WTC11 (cell line): ENCODE measurements around the gene DSTN. TPM values are rescaled to one million over a fixed set of nuclear protein-coding genes. Genes with fewer than 3 reads are reported as not detected.

Source experiments
- ATAC-seq: fragments of 200-7000 bp; cut with Tn5 transposase; 2 replicates; pipeline ENCODE4 v1.10.0; 2021; ENCODE audit warnings: mild to moderate bottlenecking, moderate library complexity
- CTCF ChIA-PET: fragments of 300-600 bp; sonication (Branson Sonifier 250); formaldehyde crosslinking; loops from one replicate; lab custom pipeline; 2021; ENCODE audit warnings: antibody characterized with exemption; lab: Charles Lee
- POLR2A ChIA-PET: fragments of 350-600 bp; sonication (Branson Sonifier 250); formaldehyde crosslinking; loops from one replicate; lab custom pipeline; 2021; ENCODE audit warnings: antibody characterized with exemption; lab: Charles Lee
- DNase-seq: peaks from one replicate; pipeline ENCODE4 v3.0.0; 2021; ENCODE audit warnings: low spot score
- H3K27ac Mint-ChIP-seq: 2 replicates; pipeline ENCODE4 v1.8.0; 2021; ENCODE audit warnings: mixed read lengths
- H3K27me3 Mint-ChIP-seq: 2 replicates; pipeline ENCODE4 v1.8.0; 2021; ENCODE audit warnings: low read depth, mild to moderate bottlenecking, moderate library complexity, mixed read lengths
- H3K36me3 Mint-ChIP-seq: 2 replicates; pipeline ENCODE4 v1.8.0; 2021; ENCODE audit warnings: mixed read lengths
- H3K4me1 Mint-ChIP-seq: 2 replicates; pipeline ENCODE4 v1.8.0; 2022; ENCODE audit warnings: mixed read lengths
- H3K4me3 Mint-ChIP-seq: 2 replicates; pipeline ENCODE4 v1.8.0; 2021; ENCODE audit warnings: mild to moderate bottlenecking, moderate library complexity, mixed read lengths
- H3K9me3 Mint-ChIP-seq: 2 replicates; pipeline ENCODE4 v1.8.0; 2021; ENCODE audit warnings: mixed read lengths
- CBFB ChIP-seq: sonication (generic); formaldehyde crosslinking; IDR thresholded peaks from 2 replicates; pipeline ENCODE4 v1.8.1; 2022; ENCODE audit warnings: mild to moderate bottlenecking, low read depth, missing genetic modification reagents
- CREB1 ChIP-seq: sonication (generic); formaldehyde crosslinking; IDR thresholded peaks from 2 replicates; pipeline ENCODE4 v1.8.0; 2023; ENCODE audit warnings: mild to moderate bottlenecking, missing genetic modification reagents
- ESRRA ChIP-seq: sonication (generic); formaldehyde crosslinking; IDR thresholded peaks from 2 replicates; pipeline ENCODE4 v1.8.1; 2022; ENCODE audit warnings: mild to moderate bottlenecking, missing genetic modification reagents, borderline replicate concordance
- FOXJ3 ChIP-seq: sonication (generic); formaldehyde crosslinking; IDR thresholded peaks from 2 replicates; pipeline ENCODE4 v1.9.0; 2021; ENCODE audit warnings: missing genetic modification reagents, mild to moderate bottlenecking, borderline replicate concordance
- JUN ChIP-seq: sonication (generic); formaldehyde crosslinking; IDR thresholded peaks from 2 replicates; pipeline ENCODE4 v1.8.0; 2023; ENCODE audit warnings: mild to moderate bottlenecking, missing genetic modification reagents
- NR1H2 ChIP-seq: sonication (generic); formaldehyde crosslinking; IDR thresholded peaks from 2 replicates; pipeline ENCODE4 v1.9.0; 2021; ENCODE audit warnings: mild to moderate bottlenecking, moderate library complexity, missing genetic modification reagents
- NR2C2 ChIP-seq: sonication (generic); formaldehyde crosslinking; IDR thresholded peaks from 2 replicates; pipeline ENCODE4 v1.8.0; 2022; ENCODE audit warnings: mild to moderate bottlenecking, missing genetic modification reagents
- PRRX2 ChIP-seq: fragments of 250-450 bp; sonication (Bioruptor Pico); IDR thresholded peaks from 2 replicates; pipeline ENCODE4 v1.8.0; 2021; ENCODE audit warnings: mild to moderate bottlenecking
- STAT6 ChIP-seq: sonication (generic); formaldehyde crosslinking; conservative IDR thresholded peaks from 2 replicates; pipeline ENCODE4 v1.8.1; 2023; ENCODE audit warnings: mild to moderate bottlenecking, low read depth, missing genetic modification reagents, moderate library complexity
- TEAD4 ChIP-seq: sonication (generic); formaldehyde crosslinking; IDR thresholded peaks from 2 replicates; pipeline ENCODE4 v1.8.0; 2022; ENCODE audit warnings: mild to moderate bottlenecking, missing genetic modification reagents
- ZNF219 ChIP-seq: sonication (generic); formaldehyde crosslinking; IDR thresholded peaks from 2 replicates; pipeline ENCODE4 v1.8.0; 2023; ENCODE audit warnings: missing genetic modification reagents, mild to moderate bottlenecking, borderline replicate concordance
- ZNF263 ChIP-seq: sonication (generic); formaldehyde crosslinking; IDR thresholded peaks from 2 replicates; pipeline ENCODE4 v1.8.1; 2022; ENCODE audit warnings: low read depth, mild to moderate bottlenecking, moderate library complexity, missing genetic modification reagents
- ZNF396 ChIP-seq: fragments of 250-450 bp; sonication (Bioruptor Pico); IDR thresholded peaks from 2 replicates; pipeline ENCODE4 v1.8.0; 2021; ENCODE audit warnings: mild to moderate bottlenecking, moderate library complexity, borderline replicate concordance
- total RNA-seq: library from RNA; stranded (reverse); gene quantifications from 3 replicates; pipeline ENCODE4 v1.2.3, GENCODE V29; 2021
- TF ChIP-seq, protein P1 (sequence below): sonication (generic); formaldehyde crosslinking; IDR thresholded peaks from 2 replicates; pipeline ENCODE4 v1.8.1; 2022; ENCODE audit warnings: mild to moderate bottlenecking, missing genetic modification reagents, moderate library complexity, borderline replicate concordance
- TF ChIP-seq, protein P2 (sequence below): sonication (generic); formaldehyde crosslinking; IDR thresholded peaks from 2 replicates; pipeline ENCODE4 v1.8.1; 2023; ENCODE audit warnings: mild to moderate bottlenecking, missing genetic modification reagents, moderate library complexity
- TF ChIP-seq, protein P3 (sequence below): fragments of 250-450 bp; sonication (Bioruptor Pico); IDR thresholded peaks from 2 replicates; pipeline ENCODE4 v1.9.0; 2021; ENCODE audit warnings: mild to moderate bottlenecking
- TF ChIP-seq, protein P4 (sequence below): sonication (generic); formaldehyde crosslinking; IDR thresholded peaks from 2 replicates; pipeline ENCODE4 v1.8.1; 2023; ENCODE audit warnings: mild to moderate bottlenecking, missing genetic modification reagents, moderate library complexity
- TF ChIP-seq, protein P5 (sequence below): sonication (generic); formaldehyde crosslinking; IDR thresholded peaks from 2 replicates; pipeline ENCODE4 v1.8.1; 2022; ENCODE audit warnings: missing genetic modification reagents, borderline replicate concordance
- TF ChIP-seq, protein P6 (sequence below): sonication (generic); formaldehyde crosslinking; IDR thresholded peaks from 2 replicates; pipeline ENCODE4 v1.8.1; 2023; ENCODE audit warnings: mild to moderate bottlenecking, moderate library complexity, missing genetic modification reagents
- TF ChIP-seq, protein P7 (sequence below): fragments of 250-450 bp; sonication (Bioruptor Pico); IDR thresholded peaks from 2 replicates; pipeline ENCODE4 v1.9.0; 2021; ENCODE audit warnings: moderate library complexity, mild to moderate bottlenecking, inconsistent platforms, borderline replicate concordance

The DSTN gene
- total RNA-seq, 1 experiment from 2014 or later = 153 TPM

DNA sequence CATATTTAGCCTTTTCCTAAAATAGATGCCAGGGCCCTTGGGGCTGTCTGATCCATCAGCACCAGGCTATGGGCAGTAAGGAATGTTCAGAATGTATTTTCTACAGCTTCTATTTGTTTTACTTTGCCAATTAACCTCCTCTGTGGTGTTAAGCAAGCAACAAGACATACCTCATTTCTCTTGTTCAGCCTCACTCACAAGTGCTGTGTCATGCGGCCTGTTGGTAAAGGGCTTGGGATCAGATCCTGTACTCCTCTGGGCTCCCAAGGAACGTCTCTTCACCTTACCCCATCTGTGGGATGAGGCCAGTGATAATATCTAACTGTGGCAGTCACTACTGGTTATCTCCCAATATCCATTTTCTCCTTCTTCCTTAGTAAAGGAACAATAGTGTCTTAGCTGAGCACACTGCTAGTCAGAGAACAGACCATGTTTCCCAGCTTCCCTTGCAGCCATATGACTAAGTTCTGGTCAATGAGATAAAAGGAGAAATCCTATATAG is 7.0 kb upstream of the DSTN start (continued):
- no peak for TF ChIP-seq ZNF396 (CRISPR knock-in tag)
- TF ChIP-seq, protein P1, sequence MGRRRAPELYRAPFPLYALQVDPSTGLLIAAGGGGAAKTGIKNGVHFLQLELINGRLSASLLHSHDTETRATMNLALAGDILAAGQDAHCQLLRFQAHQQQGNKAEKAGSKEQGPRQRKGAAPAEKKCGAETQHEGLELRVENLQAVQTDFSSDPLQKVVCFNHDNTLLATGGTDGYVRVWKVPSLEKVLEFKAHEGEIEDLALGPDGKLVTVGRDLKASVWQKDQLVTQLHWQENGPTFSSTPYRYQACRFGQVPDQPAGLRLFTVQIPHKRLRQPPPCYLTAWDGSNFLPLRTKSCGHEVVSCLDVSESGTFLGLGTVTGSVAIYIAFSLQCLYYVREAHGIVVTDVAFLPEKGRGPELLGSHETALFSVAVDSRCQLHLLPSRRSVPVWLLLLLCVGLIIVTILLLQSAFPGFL (CRISPR knock-in tag) = no peak
- TF ChIP-seq ZNF219 (CRISPR knock-in tag) = no peak
- TF ChIP-seq, protein P2, sequence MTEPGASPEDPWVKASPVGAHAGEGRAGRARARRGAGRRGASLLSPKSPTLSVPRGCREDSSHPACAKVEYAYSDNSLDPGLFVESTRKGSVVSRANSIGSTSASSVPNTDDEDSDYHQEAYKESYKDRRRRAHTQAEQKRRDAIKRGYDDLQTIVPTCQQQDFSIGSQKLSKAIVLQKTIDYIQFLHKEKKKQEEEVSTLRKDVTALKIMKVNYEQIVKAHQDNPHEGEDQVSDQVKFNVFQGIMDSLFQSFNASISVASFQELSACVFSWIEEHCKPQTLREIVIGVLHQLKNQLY (CRISPR knock-in tag) = no peak
- no peak for TF ChIP-seq CREB1 (CRISPR knock-in tag)
- TF ChIP-seq, protein P3, sequence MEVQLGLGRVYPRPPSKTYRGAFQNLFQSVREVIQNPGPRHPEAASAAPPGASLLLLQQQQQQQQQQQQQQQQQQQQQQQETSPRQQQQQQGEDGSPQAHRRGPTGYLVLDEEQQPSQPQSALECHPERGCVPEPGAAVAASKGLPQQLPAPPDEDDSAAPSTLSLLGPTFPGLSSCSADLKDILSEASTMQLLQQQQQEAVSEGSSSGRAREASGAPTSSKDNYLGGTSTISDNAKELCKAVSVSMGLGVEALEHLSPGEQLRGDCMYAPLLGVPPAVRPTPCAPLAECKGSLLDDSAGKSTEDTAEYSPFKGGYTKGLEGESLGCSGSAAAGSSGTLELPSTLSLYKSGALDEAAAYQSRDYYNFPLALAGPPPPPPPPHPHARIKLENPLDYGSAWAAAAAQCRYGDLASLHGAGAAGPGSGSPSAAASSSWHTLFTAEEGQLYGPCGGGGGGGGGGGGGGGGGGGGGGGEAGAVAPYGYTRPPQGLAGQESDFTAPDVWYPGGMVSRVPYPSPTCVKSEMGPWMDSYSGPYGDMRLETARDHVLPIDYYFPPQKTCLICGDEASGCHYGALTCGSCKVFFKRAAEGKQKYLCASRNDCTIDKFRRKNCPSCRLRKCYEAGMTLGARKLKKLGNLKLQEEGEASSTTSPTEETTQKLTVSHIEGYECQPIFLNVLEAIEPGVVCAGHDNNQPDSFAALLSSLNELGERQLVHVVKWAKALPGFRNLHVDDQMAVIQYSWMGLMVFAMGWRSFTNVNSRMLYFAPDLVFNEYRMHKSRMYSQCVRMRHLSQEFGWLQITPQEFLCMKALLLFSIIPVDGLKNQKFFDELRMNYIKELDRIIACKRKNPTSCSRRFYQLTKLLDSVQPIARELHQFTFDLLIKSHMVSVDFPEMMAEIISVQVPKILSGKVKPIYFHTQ (CRISPR knock-in tag) = no peak
- no peak for TF ChIP-seq TEAD4 (CRISPR knock-in tag)
- no peak for TF ChIP-seq PRRX2 (CRISPR knock-in tag)
- TF ChIP-seq NR1H2 = no peak

DNA sequence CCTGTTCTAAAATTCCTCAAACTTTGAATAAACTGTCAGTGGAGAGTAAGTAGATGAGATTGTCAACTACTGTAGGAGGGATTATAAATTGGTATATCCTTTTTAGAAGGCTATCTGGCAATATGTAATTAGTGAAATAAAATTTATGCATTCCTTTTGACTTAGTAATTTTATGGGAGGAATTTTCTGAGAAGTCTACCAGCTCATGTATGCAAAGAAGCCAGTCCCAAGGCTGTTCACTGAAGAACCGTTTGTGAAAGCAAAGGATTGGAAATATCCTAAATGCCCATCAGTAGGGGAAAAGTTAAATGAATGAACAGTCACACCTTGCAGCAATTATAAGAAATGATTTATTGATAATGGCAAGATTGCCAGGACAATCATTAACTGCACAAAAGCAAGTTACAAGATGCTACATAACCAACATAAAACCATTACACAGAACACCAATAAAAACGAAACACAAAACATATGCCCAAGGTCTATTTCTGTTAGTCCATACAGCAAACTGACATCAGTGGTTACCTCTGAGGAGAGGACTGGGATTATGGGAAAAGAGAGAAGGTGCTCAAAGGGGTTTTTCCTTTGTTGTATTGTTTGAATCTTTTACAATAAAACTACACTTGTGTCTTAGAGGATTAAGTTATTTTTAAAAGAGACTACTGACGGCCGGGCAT is 4.6 kb upstream of the DSTN start:
- H3K4me1 Mint-ChIP-seq = peaks cover 12% of the 10 kb centered on the region
- H3K27ac Mint-ChIP-seq = no peak overlapping the region
- H3K4me3 Mint-ChIP-seq = no peak overlapping the region
- TF ChIP-seq, protein P4, sequence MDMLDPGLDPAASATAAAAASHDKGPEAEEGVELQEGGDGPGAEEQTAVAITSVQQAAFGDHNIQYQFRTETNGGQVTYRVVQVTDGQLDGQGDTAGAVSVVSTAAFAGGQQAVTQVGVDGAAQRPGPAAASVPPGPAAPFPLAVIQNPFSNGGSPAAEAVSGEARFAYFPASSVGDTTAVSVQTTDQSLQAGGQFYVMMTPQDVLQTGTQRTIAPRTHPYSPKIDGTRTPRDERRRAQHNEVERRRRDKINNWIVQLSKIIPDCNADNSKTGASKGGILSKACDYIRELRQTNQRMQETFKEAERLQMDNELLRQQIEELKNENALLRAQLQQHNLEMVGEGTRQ (CRISPR knock-in tag) = no peak
- TF ChIP-seq, protein P5, sequence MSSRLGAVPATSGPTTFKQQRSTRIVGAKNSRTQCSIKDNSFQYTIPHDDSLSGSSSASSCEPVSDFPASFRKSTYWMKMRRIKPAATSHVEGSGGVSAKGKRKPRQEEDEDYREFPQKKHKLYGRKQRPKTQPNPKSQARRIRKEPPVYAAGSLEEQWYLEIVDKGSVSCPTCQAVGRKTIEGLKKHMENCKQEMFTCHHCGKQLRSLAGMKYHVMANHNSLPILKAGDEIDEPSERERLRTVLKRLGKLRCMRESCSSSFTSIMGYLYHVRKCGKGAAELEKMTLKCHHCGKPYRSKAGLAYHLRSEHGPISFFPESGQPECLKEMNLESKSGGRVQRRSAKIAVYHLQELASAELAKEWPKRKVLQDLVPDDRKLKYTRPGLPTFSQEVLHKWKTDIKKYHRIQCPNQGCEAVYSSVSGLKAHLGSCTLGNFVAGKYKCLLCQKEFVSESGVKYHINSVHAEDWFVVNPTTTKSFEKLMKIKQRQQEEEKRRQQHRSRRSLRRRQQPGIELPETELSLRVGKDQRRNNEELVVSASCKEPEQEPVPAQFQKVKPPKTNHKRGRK (CRISPR knock-in tag) = no peak
- TF ChIP-seq STAT6 (CRISPR knock-in tag) (no peak), CBFB (CRISPR knock-in tag) (no peak), NR2C2 (CRISPR knock-in tag) (no peak), FOXJ3 (CRISPR knock-in tag) (no peak), ESRRA (CRISPR knock-in tag) (no peak), ZNF263 (CRISPR knock-in tag) (no peak), JUN (CRISPR knock-in tag) (no peak)
- TF ChIP-seq, protein P1 (CRISPR knock-in tag) = no peak
- TF ChIP-seq, protein P6, sequence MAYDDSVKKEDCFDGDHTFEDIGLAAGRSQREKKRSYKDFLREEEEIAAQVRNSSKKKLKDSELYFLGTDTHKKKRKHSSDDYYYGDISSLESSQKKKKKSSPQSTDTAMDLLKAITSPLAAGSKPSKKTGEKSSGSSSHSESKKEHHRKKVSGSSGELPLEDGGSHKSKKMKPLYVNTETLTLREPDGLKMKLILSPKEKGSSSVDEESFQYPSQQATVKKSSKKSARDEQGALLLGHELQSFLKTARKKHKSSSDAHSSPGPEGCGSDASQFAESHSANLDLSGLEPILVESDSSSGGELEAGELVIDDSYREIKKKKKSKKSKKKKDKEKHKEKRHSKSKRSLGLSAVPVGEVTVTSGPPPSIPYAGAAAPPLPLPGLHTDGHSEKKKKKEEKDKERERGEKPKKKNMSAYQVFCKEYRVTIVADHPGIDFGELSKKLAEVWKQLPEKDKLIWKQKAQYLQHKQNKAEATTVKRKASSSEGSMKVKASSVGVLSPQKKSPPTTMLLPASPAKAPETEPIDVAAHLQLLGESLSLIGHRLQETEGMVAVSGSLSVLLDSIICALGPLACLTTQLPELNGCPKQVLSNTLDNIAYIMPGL (CRISPR knock-in tag) = no peak
- TF ChIP-seq, protein P7, sequence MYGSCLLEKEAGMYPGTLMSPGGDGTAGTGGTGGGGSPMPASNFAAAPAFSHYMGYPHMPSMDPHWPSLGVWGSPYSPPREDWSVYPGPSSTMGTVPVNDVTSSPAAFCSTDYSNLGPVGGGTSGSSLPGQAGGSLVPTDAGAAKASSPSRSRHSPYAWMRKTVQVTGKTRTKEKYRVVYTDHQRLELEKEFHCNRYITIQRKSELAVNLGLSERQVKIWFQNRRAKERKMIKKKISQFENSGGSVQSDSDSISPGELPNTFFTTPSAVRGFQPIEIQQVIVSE (CRISPR knock-in tag) = no peak
- TF ChIP-seq, all 79 proteins: peak for 0
- peaks cover 4% of the 10 kb centered on the region; the same call in 1 of the 2 replicates for H3K9me3 Mint-ChIP-seq
- 0 out of 2 replicates have a peak, but pooled peaks cover 2% of the 10 kb centered on the region for H3K36me3 Mint-ChIP-seq
- ChIA-PET POLR2A (no interaction called here), CTCF (interaction anchor here (1.2 kb wide), 1 partner anchor 51 kb away, joined by 4 read pairs; no protein-coding TSS in a partner anchor)
- no peak for DNase-seq
- H3K27me3 Mint-ChIP-seq = no peaks in the 10 kb centered on the region
- no peak for ATAC-seq
